ENCODE data around the gene ELAVL2.

ELAVL2 gene

DNA sequence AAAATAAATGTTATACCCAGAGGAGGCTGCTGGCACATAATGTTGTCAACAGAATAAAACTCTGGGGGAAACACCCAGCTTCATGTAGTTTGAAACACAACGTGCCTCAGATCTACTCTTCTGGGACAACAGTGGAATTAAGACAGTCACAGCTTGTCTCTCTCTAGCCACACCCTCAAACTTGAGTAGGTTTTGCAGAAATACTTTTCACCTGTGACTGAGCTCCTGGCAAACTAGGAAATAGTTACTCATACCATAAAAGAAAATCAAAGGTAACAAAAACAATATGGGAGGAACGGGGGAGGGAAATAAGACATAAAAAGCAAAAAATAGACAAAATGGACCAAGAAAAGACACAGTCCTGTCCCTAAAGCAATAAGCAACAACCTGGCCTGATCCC lies 14.4 kb downstream of the ELAVL2 start:
- no peak for DNase-seq (ENCODE audit: extremely low spot score)
- TF ChIP-seq LEF1 (IDR thresholded peaks at IDR 0.05; ENCODE audit: borderline replicate concordance), result no peak
- TF ChIP-seq ELF4 (IDR thresholded peaks at IDR 0.05), result no peak
- no peak for TF ChIP-seq L3MBTL2 (conservative IDR thresholded peaks at IDR 0.05)
- no peak for TF ChIP-seq ZNF384 (IDR thresholded peaks at IDR 0.05)
- TF ChIP-seq, protein P1, sequence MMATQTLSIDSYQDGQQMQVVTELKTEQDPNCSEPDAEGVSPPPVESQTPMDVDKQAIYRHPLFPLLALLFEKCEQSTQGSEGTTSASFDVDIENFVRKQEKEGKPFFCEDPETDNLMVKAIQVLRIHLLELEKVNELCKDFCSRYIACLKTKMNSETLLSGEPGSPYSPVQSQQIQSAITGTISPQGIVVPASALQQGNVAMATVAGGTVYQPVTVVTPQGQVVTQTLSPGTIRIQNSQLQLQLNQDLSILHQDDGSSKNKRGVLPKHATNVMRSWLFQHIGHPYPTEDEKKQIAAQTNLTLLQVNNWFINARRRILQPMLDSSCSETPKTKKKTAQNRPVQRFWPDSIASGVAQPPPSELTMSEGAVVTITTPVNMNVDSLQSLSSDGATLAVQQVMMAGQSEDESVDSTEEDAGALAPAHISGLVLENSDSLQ (IDR thresholded peaks at IDR 0.05), result no peak
- TF ChIP-seq HDGF (IDR thresholded peaks at IDR 0.05; ENCODE audit: borderline replicate concordance), result no peak
- no peak for TF ChIP-seq CTBP1 (IDR thresholded peaks at IDR 0.05; ENCODE audit: borderline replicate concordance)
- TF ChIP-seq FOXM1 (IDR thresholded peaks at IDR 0.05; ENCODE audit: borderline replicate concordance), result no peak
- TF ChIP-seq SUZ12 (IDR thresholded peaks at IDR 0.05), result no peak
- POLR2A ChIA-PET, result no interaction called here
- CTCF ChIA-PET, result no interaction called here

DNA sequence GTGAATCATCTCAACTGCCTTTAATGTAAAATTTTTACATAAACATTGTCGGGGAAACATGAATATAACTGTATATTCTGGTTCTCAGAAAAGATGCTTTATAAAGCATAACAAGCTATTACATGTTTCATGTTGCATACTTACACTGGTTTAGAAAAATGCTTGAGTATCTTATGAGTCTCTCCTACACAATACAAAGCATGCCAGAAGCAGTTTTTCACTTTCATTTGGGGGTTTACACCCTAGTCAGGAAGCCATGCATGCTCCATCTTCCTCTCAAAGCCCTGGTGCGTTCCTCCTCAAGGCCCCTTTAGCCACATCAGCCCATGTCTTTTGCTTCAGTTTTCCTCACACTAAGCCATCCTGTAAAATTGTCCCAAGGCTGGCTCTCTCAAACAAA lies 22.8 kb downstream of the ELAVL2 start:
- CTCF ChIA-PET, result interaction anchor here (0.5 kb wide), 1 partner anchor 17 kb away, joined by 3 read pairs; no protein-coding TSS in a partner anchor
- TF ChIP-seq ELF4 (IDR thresholded peaks at IDR 0.05), result no peak
- no peak for TF ChIP-seq LEF1 (IDR thresholded peaks at IDR 0.05; ENCODE audit: borderline replicate concordance)
- TF ChIP-seq HDGF (IDR thresholded peaks at IDR 0.05; ENCODE audit: borderline replicate concordance), result no peak

DNA sequence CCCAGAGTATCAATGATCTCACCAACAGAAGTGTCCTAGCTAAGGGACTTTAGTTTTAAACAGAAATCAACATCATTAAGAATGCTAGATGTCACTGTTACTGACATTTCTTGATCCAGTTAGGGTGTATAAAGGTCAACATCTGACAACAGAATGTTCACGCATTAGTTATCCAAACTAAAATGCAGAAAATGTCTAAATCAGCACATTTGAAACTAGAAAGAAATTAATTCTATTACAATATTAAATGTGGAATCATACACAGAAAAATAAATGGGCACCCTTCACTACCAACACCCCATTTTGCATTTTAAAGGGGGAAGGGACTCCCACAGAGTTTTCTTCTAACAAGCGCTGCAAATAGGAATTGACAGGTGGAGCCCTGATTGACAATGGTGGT lies 24.5 kb downstream of the ELAVL2 start:
- ChIA-PET POLR2A (no interaction called here), CTCF (no interaction called here)
- no peak for DNase-seq (ENCODE audit: extremely low spot score)
- TF ChIP-seq CTBP1 (IDR thresholded peaks at IDR 0.05; ENCODE audit: borderline replicate concordance) (no peak), FOXM1 (IDR thresholded peaks at IDR 0.05; ENCODE audit: borderline replicate concordance) (no peak), NFRKB (IDR thresholded peaks at IDR 0.05) (no peak), ZNF384 (IDR thresholded peaks at IDR 0.05) (no peak), SP1 (IDR thresholded peaks at IDR 0.05) (no peak), L3MBTL2 (conservative IDR thresholded peaks at IDR 0.05) (no peak), ELF4 (IDR thresholded peaks at IDR 0.05) (no peak), HDGF (IDR thresholded peaks at IDR 0.05; ENCODE audit: borderline replicate concordance) (no peak), ARNT (IDR thresholded peaks at IDR 0.05) (no peak)
- TF ChIP-seq, protein P1 (IDR thresholded peaks at IDR 0.05), result no peak

More for the DNA sequence above, 22.8 kb downstream of the ELAVL2 start:
- POLR2A ChIA-PET, result no interaction called here
- no peak for DNase-seq (ENCODE audit: extremely low spot score)

DNA sequence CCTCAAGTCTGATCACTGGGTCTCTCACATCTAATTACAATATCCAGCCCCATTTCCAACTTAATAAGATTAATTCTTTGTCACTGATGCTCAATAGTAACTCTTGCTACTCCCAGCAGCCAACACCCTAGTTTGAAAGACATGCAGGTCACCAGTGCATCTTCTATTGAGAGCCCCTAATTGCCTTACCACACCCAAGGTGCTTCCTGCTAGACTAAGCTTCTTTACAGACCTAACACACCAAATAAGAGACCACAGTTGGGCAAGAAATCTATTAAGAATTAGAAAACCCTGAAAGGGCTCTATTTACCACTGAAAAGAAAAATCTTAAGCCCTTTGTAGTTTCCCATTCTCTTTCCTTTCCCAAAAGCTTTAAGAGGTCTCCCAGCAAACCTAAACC lies 26.5 kb downstream of the ELAVL2 start:
- CTCF ChIA-PET, result no interaction called here
- no peak for DNase-seq (ENCODE audit: extremely low spot score)
- POLR2A ChIA-PET, result no interaction called here
- TF ChIP-seq ELF4 (IDR thresholded peaks at IDR 0.05) (no peak), L3MBTL2 (conservative IDR thresholded peaks at IDR 0.05) (no peak), BHLHE40 (IDR thresholded peaks at IDR 0.05; ENCODE audit: borderline replicate concordance) (no peak), SUZ12 (IDR thresholded peaks at IDR 0.05) (no peak), LEF1 (IDR thresholded peaks at IDR 0.05; ENCODE audit: borderline replicate concordance) (no peak), NFRKB (IDR thresholded peaks at IDR 0.05) (no peak), FOXM1 (IDR thresholded peaks at IDR 0.05; ENCODE audit: borderline replicate concordance) (no peak), ARNT (IDR thresholded peaks at IDR 0.05) (no peak), TARDBP (IDR thresholded peaks at IDR 0.05) (no peak), SP1 (IDR thresholded peaks at IDR 0.05) (no peak), FOXK2 (IDR thresholded peaks at IDR 0.05) (no peak), FOXA1 (IDR thresholded peaks at IDR 0.05) (no peak), ZNF384 (IDR thresholded peaks at IDR 0.05) (no peak), CTBP1 (IDR thresholded peaks at IDR 0.05; ENCODE audit: borderline replicate concordance) (no peak), HDGF (IDR thresholded peaks at IDR 0.05; ENCODE audit: borderline replicate concordance) (no peak)
- TF ChIP-seq, protein P1 (IDR thresholded peaks at IDR 0.05), result no peak

DNA sequence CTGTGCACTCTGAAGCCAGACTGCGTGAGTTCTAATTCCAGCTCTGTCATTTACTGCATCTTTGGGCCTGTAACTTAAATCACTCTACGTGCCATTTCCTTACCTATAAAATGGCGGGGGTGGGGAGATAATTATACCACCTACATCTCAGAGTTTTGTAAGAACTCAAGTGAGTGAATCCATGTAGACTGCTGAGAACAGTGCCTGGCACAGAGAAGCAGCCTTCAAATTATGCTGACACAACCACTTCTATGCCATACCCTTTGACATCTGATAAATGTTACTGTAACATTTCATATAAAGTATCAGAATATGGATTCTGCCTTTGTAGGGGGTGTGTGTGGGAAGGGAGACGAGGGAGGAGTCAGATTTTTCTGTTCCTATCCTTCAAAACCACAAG lies 27.7 kb downstream of the ELAVL2 start:
- DNase-seq (ENCODE audit: extremely low spot score), result no peak
- TF ChIP-seq SUZ12 (IDR thresholded peaks at IDR 0.05) (no peak), TARDBP (IDR thresholded peaks at IDR 0.05) (no peak), L3MBTL2 (conservative IDR thresholded peaks at IDR 0.05) (no peak), SP1 (IDR thresholded peaks at IDR 0.05) (no peak), LEF1 (IDR thresholded peaks at IDR 0.05; ENCODE audit: borderline replicate concordance) (no peak), ELF4 (IDR thresholded peaks at IDR 0.05) (no peak), HDGF (IDR thresholded peaks at IDR 0.05; ENCODE audit: borderline replicate concordance) (no peak), CTBP1 (IDR thresholded peaks at IDR 0.05; ENCODE audit: borderline replicate concordance) (no peak), NFRKB (IDR thresholded peaks at IDR 0.05) (no peak), ZNF384 (IDR thresholded peaks at IDR 0.05) (no peak), BHLHE40 (IDR thresholded peaks at IDR 0.05; ENCODE audit: borderline replicate concordance) (no peak), FOXM1 (IDR thresholded peaks at IDR 0.05; ENCODE audit: borderline replicate concordance) (no peak), ARNT (IDR thresholded peaks at IDR 0.05) (no peak), FOXK2 (IDR thresholded peaks at IDR 0.05) (no peak)
- TF ChIP-seq, protein P1 (IDR thresholded peaks at IDR 0.05), result no peak
- POLR2A ChIA-PET, result interaction anchor here (0.9 kb wide), 1 partner anchor 24 kb away, joined by 3 read pairs; no protein-coding TSS in a partner anchor
- CTCF ChIA-PET, result no interaction called here

DNA sequence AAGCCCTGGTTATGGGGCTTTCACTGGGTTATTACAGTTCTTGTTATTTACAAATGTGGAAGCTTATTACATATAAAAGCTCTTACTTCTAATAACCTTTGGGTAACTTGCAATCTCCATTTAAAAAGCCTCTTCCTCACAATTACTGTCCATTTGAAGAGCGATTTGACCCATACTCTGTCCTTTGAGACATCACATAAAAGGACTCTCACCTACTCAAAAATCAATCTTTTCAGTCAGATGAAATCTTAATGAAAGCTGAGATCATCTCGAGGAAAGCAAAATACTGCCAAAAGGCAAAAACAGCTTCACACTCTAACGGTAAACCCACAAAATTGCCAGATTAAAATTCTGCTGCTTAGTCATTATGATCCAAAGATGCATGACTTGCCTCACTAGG lies 29.8 kb downstream of the ELAVL2 start:
- no peak for TF ChIP-seq FOXA1 (IDR thresholded peaks at IDR 0.05)
- no peak for TF ChIP-seq BHLHE40 (IDR thresholded peaks at IDR 0.05; ENCODE audit: borderline replicate concordance)
- no peak for TF ChIP-seq ELF4 (IDR thresholded peaks at IDR 0.05)
- no peak for TF ChIP-seq FOXK2 (IDR thresholded peaks at IDR 0.05)
- no peak for DNase-seq (ENCODE audit: extremely low spot score)
- POLR2A ChIA-PET, result no interaction called here
- CTCF ChIA-PET, result no interaction called here
